Measurements from ENCODE around the gene TELO2. TPM values are rescaled to one million over a fixed set of nuclear protein-coding genes. Genes with fewer than 3 reads are reported as not detected.

Gene TELO2
- total RNA-seq (60.5 and 61.6 TPM in 2 replicates), polyA plus RNA-seq (30.7 and 32.8 TPM in 2 replicates), polyA minus RNA-seq (9.7 and 17.8 TPM in 2 replicates), Bru-seq, nascent RNA (percentile 51 among the genes with signal in this experiment), BruChase-seq, experiment 1, labeled RNA remaining after a 6-hour chase (percentile 70 among the genes with signal in this experiment), BruChase-seq, experiment 2, labeled RNA remaining after a 2-hour chase (percentile 67 among the genes with signal in this experiment)
- polyA plus RNA-seq (2011; cell fraction: cytosol; rRNA removed), result 14.5 and 21.1 TPM in 2 replicates
- polyA plus RNA-seq (2011; cell fraction: nucleus; rRNA removed), result 124 and 125 TPM in 2 replicates
- 25.5 and 32.2 TPM in 2 replicates for polyA plus RNA-seq (2012)
- polyA minus RNA-seq (2011; cell fraction: cytosol; rRNA and poly(A)+ RNA removed), result 16.3 TPM
- 21.6 and 26.8 TPM in 2 replicates for polyA minus RNA-seq (2011; cell fraction: nucleus; rRNA and poly(A)+ RNA removed)
- long read RNA-seq, transcript TELO2-201 (21 exons, 3,314 nt), result major isoform, 51 of 86 reads
- long read RNA-seq, partial matches to known transcripts, result 13 of 86 reads
- long read RNA-seq, other reads (novel, unspliced or antisense), result 21 of 86 reads

DNA sequence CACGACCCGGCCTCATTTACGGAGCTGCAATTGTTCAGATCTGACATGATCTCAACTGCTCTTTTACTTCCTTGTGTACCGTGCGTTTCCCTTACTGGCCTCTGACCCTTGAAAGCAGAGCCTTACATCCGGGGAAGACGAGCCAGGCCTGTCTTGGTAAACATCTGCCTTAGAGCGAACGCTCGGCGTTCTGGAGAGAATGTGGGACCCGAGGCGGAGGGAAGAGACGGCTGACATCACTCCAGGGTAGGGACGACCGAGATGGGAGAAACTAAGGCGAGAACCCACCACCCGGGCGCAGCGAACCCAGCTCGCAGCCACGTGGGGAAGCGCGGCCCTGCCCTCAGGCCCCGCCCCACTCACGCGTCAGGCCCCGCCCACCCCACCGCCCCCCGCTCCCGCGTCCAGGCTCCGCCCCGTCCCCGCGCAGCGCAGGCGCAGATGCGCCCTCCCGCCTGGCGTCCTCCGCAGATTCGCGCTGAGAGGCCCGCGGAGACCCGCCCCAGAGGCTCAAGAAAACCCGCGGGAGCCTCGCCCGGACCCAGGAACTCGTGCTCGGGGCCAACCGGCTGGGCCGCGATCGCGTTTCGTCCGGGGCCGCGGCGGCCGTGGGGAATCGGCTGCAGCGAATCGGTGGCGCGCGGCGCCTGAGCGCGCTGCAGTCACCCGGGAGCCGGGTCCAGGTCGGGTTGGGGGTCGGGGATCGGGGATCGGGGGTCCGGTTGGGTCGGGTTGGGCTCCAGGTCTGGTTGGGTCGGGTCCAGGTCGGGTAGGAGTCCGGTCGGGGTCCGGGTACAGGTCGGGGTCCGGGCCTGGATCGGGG, at the start of gene TELO2:
TSS of gene TELO2 (plus strand) at position 438 of the 823 bp plus-strand sequence. CDS start 922 bp downstream, outside the sequence.
- CTCF ChIA-PET, result interaction anchor here (0.6 to 2.3 kb wide), 12 partner anchors 10 to 232 kb away, joined by 3 to 24 read pairs (median 6); partner anchors contain the start of genes JPT2 and MAPK8IP3
- H3K4me1 ChIP-seq (ENCODE audit: control insufficient read depth, extremely low read depth, insufficient read depth, low read length), result peaks cover 15% of the 10 kb centered on the region
- peak within 1 kb of the TSS; percentile 83 for H3K4me2 ChIP-seq (ENCODE audit: insufficient read depth, low read length)
- no peaks in the 10 kb centered on the region for H3K9me3 ChIP-seq (replicated peaks; ENCODE audit: control insufficient read depth, insufficient read depth, low read length)
- intact Hi-C loops (cut with micrococcal nuclease) (loop anchor here (5.0 kb wide), 1 partner anchor 214 kb away; the partner anchor contains the start of gene MAPK8IP3), dilution Hi-C loops (cut with MboI; ENCODE audit: extremely low pct_ligation_motif_present, low sequenced_read_pairs) (no loop called here)
- POLR2A ChIA-PET, result interaction anchor here (0.7 kb wide), 1 partner anchor 17 kb away, joined by 4 read pairs; no protein-coding TSS in a partner anchor
- no peaks in the 10 kb centered on the region for H4K20me1 ChIP-seq (replicated peaks; ENCODE audit: control insufficient read depth, extremely low read depth, insufficient read depth, low read length)
- TSS peak; percentile 69 for BruUV-seq (replicated peaks)
- H3K4me3 ChIP-seq (replicated peaks in 1 of 3; ENCODE audit: insufficient read depth in 1 of 3, low read depth in 1 of 3, low read length in 3 of 3), result peak within 1 kb of the TSS; percentile 67 to 85 (median 77)
- peak; percentile 63 for DNase-seq (ENCODE audit: low read depth, low spot score)
- H3K79me2 ChIP-seq (ENCODE audit: control insufficient read depth, insufficient read depth, low read length), result peaks cover 19% of the 10 kb centered on the region
- H2AFZ ChIP-seq (ENCODE audit: low read depth, low read length), result peak within 1 kb of the TSS; percentile 98
- FAIRE-seq, result peak; percentile 68
- no peaks in the 10 kb centered on the region for H3K27me3 ChIP-seq (ENCODE audit: control insufficient read depth in 2 of 2, insufficient read depth in 2 of 2, low read length in 2 of 2)
- no peak for TF ChIP-seq MYC (IDR thresholded peaks at IDR 0.05; ENCODE audit: low read depth, low read length)
- peak; percentile 73 for TF ChIP-seq POLR2AphosphoS5 (IDR thresholded peaks at IDR 0.05; ENCODE audit: insufficient read depth, low read depth, low read length)
- peak; percentile 68 for TF ChIP-seq POLR2A (IDR thresholded peaks at IDR 0.05; ENCODE audit: low read depth, low read length)
- TF ChIP-seq MAX (IDR thresholded peaks at IDR 0.05; ENCODE audit: insufficient read depth, insufficient read length), result peak; percentile 75
- no peaks in the 10 kb centered on the region for H3K9me1 ChIP-seq (replicated peaks; ENCODE audit: control insufficient read depth, extremely low read depth, insufficient read depth, low read length)
- peaks cover 3 to 8% of the 10 kb centered on the region in 2 experiments for H3K36me3 ChIP-seq (ENCODE audit: control insufficient read depth in 2 of 2, extremely low read depth in 1 of 2, insufficient read depth in 2 of 2, low read length in 2 of 2)
- H3K27ac ChIP-seq (ENCODE audit: insufficient read depth, low read depth, low read length), result peak within 1 kb of the TSS; percentile 84
- H3K9ac ChIP-seq (replicated peaks; ENCODE audit: extremely low read depth, insufficient read depth, low read length), result peak within 1 kb of the TSS; percentile 93

Data from endothelial cell of umbilical vein (primary cell).